Lower lobe of right lung (tissue), 2 donors: Measurements from ENCODE around the gene AVPR1A. TPM values are rescaled to one million over a fixed set of nuclear protein-coding genes. Genes with fewer than 3 reads are reported as not detected.

Experiments used
- ATAC-seq, 2 donors: fragments of 200-7000 bp; cut with Tn5 transposase; one replicate each; pipeline ENCODE4 v1.9.1; 2020 to 2022; ENCODE audit warnings: mild to moderate bottlenecking in 2 of 2, moderate library complexity in 2 of 2
- DNase-seq: peaks from one replicate; pipeline ENCODE4 v3.0.0-alpha.2; 2020
- H3K27ac ChIP-seq: fragments of 200-600 bp; one replicate; pipeline ENCODE4 v1.8.0; 2022
- H3K27me3 ChIP-seq: fragments of 200-600 bp; one replicate; pipeline ENCODE4 v1.8.0; 2022; ENCODE audit warnings: low read depth
- H3K36me3 ChIP-seq: fragments of 200-600 bp; one replicate; pipeline ENCODE4 v1.8.0; 2022; ENCODE audit warnings: mild to moderate bottlenecking
- H3K4me1 ChIP-seq: fragments of 200-600 bp; one replicate; pipeline ENCODE4 v1.8.0; 2022
- H3K4me3 ChIP-seq: fragments of 200-600 bp; one replicate; pipeline ENCODE4 v1.8.0; 2022; ENCODE audit warnings: mild to moderate bottlenecking
- H3K9me3 ChIP-seq: fragments of 200-600 bp; one replicate; pipeline ENCODE4 v1.8.0; 2022
- CTCF ChIP-seq: fragments of 200-600 bp; IDR thresholded peaks from one replicate; pipeline ENCODE4 v1.8.0; 2022; ENCODE audit warnings: antibody characterized with exemption, mild to moderate bottlenecking
- intact Hi-C: fragments of 100-400 bp; cut with DNase I; formaldehyde crosslinking; loops from one replicate; pipeline ENCODE4 v1.11.0; 2022
- total RNA-seq: library from RNA; stranded (reverse); fragmentation: NEBNext Ultra II Directional; extraction: Animal tissue kit (Norgen Biotek cat#: 25700); gene quantifications from one replicate; pipeline ENCODE4 v1.2.1, GENCODE V29; 2021
- donor health status: DM: no; HTN: yes; CAD: no; lungs with severe emphysema.

Gene AVPR1A
- total RNA-seq, 1 donor from 2014 or later, result 2.2 TPM

- Histone ChIP-seq H3K4me1 (no peaks in the 10 kb centered on the region), H3K27me3 (peaks cover 3% of the 10 kb centered on the region), H3K9me3 (no peaks in the 10 kb centered on the region), H3K36me3 (no peaks in the 10 kb centered on the region), H3K27ac (no peak overlapping the region), H3K4me3 (no peak overlapping the region)
- no peak for DNase-seq
- intact Hi-C loops, result no loop called here
- ATAC-seq, result no peak
- no peak for TF ChIP-seq CTCF
Observed at GRCh38 chr12:63129927-63130326, 21.1 kb downstream of the AVPR1A start.

- no peaks in the 10 kb centered on the region for H3K36me3 ChIP-seq
- no peak for DNase-seq
- H3K27ac ChIP-seq, result no peak overlapping the region
- H3K9me3 ChIP-seq, result no peaks in the 10 kb centered on the region
- peaks cover 3% of the 10 kb centered on the region for H3K27me3 ChIP-seq
- H3K4me1 ChIP-seq, result no peaks in the 10 kb centered on the region
- TF ChIP-seq CTCF, result no peak
- peak in 1 of 2 donors; percentile 56 for ATAC-seq
- H3K4me3 ChIP-seq, result no peak overlapping the region
- intact Hi-C loops, result no loop called here
Observed at GRCh38 chr12:63124778-63125177, 26.2 kb downstream of the AVPR1A start.

GRCh38 chr12:63103494-63104131 is 47.4 kb downstream of the AVPR1A start:
- H3K4me3 ChIP-seq, result no peak overlapping the region
- peak; percentile 68 for TF ChIP-seq CTCF
- no peaks in the 10 kb centered on the region for H3K27me3 ChIP-seq
- H3K36me3 ChIP-seq, result no peaks in the 10 kb centered on the region
- intact Hi-C loops, result no loop called here
- H3K4me1 ChIP-seq, result no peaks in the 10 kb centered on the region
- DNase-seq (no peak), ATAC-seq (no peak)
- no peak overlapping the region for H3K27ac ChIP-seq
- no peaks in the 10 kb centered on the region for H3K9me3 ChIP-seq

GRCh38 chr12:63101920-63102319 is 49.1 kb downstream of the AVPR1A start:
- Histone ChIP-seq H3K27ac (no peak overlapping the region), H3K27me3 (no peaks in the 10 kb centered on the region), H3K4me1 (no peaks in the 10 kb centered on the region), H3K4me3 (no peak overlapping the region), H3K9me3 (no peaks in the 10 kb centered on the region), H3K36me3 (no peaks in the 10 kb centered on the region)
- ATAC-seq (no peak), DNase-seq (no peak)
- TF ChIP-seq CTCF, result no peak
- intact Hi-C loops, result no loop called here

DNA sequence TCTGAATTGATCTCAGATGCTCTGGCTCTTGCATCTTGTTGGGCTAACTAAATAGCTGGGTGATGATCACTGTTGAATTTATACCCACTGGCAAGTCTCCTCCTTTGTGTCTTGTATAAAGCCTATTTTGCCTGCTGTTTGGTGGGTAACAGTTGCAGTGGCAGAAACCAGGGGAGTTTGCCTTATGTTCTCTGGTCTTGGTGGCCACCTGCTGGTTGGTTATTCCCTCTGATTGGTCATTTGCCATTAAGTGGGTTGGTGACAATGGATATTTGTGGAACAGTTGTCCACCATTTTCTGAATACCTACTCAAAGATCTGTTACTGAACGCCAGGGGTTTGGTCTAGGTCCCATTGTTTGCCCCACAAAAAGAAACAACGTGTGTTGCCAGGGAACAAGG is 52.1 kb downstream of the AVPR1A start:
- H3K4me3 ChIP-seq, result no peak overlapping the region
- H3K4me1 ChIP-seq, result no peaks in the 10 kb centered on the region
- no peaks in the 10 kb centered on the region for H3K36me3 ChIP-seq
- no peaks in the 10 kb centered on the region for H3K9me3 ChIP-seq
- H3K27me3 ChIP-seq, result no peaks in the 10 kb centered on the region
- H3K27ac ChIP-seq, result no peak overlapping the region
- DNase-seq (no peak), ATAC-seq (no peak)
- TF ChIP-seq CTCF, result no peak
- intact Hi-C loops, result no loop called here
